ENCODE results near the gene PLXNA4.

PLXNA4 gene

GRCh38 chr7:132109769-132110168 lies 466.5 kb downstream of the PLXNA4 start:
- H3K27ac ChIP-seq = no peak overlapping the region
- no peak for TF ChIP-seq CTCF (conservative IDR thresholded peaks at IDR 0.05)

GRCh38 chr7:132108563-132108962 lies 467.7 kb downstream of the PLXNA4 start:
- no peak overlapping the region for H3K27ac ChIP-seq
- no peak for TF ChIP-seq CTCF (conservative IDR thresholded peaks at IDR 0.05)

GRCh38 chr7:132106491-132106890 lies 469.8 kb downstream of the PLXNA4 start:
- H3K27ac ChIP-seq = no peak overlapping the region
- TF ChIP-seq CTCF (conservative IDR thresholded peaks at IDR 0.05) = no peak

GRCh38 chr7:132105096-132105495 lies 471.2 kb downstream of the PLXNA4 start:
- H3K27ac ChIP-seq = no peak overlapping the region
- no peak for TF ChIP-seq CTCF (conservative IDR thresholded peaks at IDR 0.05)

- TF ChIP-seq CTCF (conservative IDR thresholded peaks at IDR 0.05) = no peak
- no peak overlapping the region for H3K27ac ChIP-seq
Measured at GRCh38 chr7:132103718-132104117, 472.6 kb downstream of the PLXNA4 start.

GRCh38 chr7:132102942-132103341 lies 473.3 kb downstream of the PLXNA4 start:
- peak overlapping the region; percentile 75; the same call in 1 of the 2 replicates for H3K27ac ChIP-seq
- no peak for TF ChIP-seq CTCF (conservative IDR thresholded peaks at IDR 0.05)

- no peak for TF ChIP-seq CTCF (conservative IDR thresholded peaks at IDR 0.05)
- H3K27ac ChIP-seq = peak overlapping the region; percentile 75; the same call in 1 of the 2 replicates
Measured at GRCh38 chr7:132102391-132102790, 473.9 kb downstream of the PLXNA4 start.

GRCh38 chr7:132100981-132101380 lies 475.3 kb downstream of the PLXNA4 start:
- no peak for TF ChIP-seq CTCF (conservative IDR thresholded peaks at IDR 0.05)
- peak overlapping the region; percentile 75 for H3K27ac ChIP-seq
